Measurements from ENCODE around the gene PLCB4.
"Not testable (repeated sequence)": the region's sequence is repeated elsewhere in the genome, so short reads cannot be mapped to it uniquely, and the experiment has no call there.

PLCB4 gene

DNA sequence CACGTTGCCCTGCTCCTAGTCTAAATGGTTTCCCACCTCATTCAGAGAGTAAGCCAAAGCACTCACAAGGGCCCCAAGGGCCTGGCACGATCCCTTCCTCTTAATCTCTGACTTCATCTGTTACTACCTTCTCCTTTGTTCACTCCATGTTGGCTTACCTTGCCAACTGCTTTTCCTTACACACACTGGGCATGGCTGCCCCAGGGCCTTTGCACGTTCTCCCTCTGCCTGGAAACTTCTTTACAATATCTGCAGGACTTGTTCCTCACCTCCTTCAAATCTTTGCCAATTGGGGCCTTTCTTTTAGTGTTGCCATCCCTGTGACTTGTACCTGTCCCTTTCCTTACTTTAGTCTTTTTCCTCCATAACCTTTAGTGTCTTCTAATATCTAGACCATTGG is 73.9 kb downstream of the PLCB4 start:
- no peak for DNase-seq (ENCODE audit: low spot score)

DNA sequence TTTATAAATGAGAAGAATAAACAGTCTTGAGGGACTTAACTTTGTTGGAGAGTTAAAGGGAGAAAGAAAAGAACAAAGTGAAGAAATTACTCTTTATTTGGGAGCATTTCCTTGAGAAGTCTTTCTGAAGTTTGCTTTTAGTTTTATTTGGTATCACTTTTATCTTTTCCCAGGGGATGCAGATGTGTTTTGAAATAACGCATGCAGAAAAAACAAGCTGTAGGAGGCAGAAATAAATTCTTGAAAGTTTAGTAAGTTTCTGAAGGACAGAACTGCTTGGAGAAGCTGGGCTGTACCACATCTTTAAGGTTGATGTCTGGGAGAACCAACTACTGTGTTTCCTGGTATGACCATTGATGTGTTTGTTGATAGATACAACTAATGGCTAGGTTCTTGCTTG is 75.0 kb downstream of the PLCB4 start:
- no peak for DNase-seq (ENCODE audit: low spot score)

DNA sequence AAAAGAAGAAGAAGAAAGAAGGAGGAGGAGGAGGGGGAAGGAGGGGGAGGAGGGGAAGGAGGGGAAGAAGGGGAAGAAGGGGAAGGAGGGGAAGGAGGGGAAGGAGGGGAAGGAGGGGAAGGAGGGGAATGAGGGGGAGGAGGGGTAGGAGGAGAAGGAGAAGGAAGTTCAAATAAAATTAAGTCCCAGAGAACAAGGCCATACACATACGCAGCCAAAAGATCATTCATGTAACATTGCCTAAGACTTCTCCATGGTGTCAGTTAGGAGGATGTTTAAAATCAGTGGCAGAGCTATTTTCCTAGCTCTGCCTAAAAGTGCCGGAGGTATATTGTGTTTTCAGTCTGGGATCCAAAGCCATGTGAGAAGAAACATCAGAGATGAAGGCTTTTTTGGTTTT is 75.8 kb downstream of the PLCB4 start:
- no peak for DNase-seq (ENCODE audit: low spot score)

DNA sequence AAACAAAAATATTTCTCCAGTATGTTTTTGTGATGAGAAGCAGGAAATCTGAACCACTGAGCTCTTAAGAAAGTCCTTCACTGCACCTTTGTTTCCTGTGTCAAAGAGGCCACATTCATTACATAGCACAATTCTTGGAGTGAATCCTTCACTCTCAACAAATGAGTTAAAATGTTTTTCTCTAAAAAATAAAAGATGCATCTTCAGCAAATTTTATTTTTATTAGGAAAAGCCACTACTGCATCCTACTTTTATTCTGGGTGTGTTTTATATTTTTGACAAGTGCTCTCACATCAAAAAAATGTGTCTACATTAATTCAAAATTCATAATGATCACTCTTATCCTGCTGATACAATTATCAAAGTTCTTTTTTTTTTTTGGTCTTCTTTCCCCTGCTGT is 76.3 kb downstream of the PLCB4 start:
- no peak for DNase-seq (ENCODE audit: low spot score)

DNA sequence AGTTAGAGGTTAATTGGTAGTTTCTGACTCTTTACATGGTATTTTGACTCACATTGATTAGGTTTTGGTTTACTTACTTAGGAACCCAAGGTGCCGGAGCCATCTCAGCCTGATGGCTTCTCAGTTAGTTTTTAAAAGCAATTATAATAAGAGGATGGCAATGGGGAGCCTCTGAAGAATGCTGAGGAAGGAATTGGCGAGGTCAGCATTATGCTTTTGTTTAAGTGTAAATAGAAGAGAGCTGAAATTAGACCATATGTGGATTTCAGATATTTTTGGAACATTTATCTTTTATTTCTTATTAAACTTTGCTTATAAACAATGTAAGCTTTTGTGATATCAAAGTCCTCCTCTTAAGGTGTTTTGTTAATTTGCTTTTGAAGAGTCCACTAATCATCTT is 77.8 kb downstream of the PLCB4 start:
- DNase-seq (ENCODE audit: low spot score), result no peak

DNA sequence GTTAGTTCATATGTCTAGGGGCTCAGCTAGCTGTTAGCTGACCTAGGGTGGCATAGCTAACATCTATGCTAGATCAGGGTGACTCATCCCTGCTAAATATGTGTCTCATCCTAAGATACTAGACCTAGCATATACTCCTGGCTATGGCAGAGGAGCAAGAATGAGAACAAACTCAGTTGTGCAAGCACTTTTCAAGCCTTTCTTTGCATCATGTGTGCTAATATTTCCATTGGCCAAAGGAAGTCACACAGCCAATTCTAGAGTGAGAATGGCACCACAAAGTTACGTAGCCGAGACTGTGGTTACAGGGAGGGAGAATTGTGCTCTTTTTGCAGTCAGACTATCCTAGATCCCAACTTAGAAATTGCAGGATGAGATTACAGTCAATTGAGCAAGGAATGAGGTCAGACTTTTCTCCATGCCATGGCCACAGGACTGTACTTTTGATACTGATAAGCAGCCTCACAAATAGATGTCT is 78.7 kb downstream of the PLCB4 start:
- no peak for DNase-seq (ENCODE audit: low spot score)

DNA sequence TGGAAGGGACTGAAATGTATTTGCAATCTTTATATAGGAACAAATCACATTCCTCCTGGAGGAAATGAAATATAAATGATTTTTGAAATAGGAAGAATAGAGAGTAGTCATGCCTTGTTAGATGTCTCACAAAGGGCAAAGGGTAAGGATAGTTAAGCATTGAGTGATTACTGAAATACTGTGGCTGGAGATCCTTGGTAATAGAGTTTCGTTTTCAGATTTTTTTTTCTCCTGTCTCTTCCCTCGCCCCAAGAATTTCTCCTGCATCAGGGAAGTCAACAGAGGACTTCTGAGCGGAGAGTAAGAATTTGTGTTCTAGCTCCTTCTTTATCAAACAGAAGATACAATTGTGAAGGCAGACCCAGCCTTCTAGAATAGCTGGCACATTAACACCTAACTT is 79.4 kb downstream of the PLCB4 start:
- no peak for DNase-seq (ENCODE audit: low spot score)

DNA sequence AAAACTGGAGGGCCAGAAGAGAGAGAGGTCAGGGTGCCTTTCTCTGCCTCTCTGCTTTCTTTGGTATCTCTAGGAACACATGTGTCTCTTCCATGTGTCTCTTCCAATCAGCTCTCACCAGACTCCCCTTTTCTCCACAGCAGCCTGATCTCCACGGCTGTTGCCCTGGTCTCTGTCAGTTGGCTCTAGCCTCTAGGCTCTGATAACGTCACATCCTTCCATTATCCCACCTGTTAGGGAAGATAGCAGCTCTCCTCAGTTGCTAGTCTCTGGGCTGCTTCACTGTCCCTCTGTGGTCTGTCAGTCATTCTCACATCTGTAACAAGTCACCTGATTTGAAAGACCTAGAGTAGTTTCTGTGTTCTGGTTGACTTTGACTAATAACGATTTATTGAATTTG is 80.2 kb downstream of the PLCB4 start:
- no peak for DNase-seq (ENCODE audit: low spot score)

DNA sequence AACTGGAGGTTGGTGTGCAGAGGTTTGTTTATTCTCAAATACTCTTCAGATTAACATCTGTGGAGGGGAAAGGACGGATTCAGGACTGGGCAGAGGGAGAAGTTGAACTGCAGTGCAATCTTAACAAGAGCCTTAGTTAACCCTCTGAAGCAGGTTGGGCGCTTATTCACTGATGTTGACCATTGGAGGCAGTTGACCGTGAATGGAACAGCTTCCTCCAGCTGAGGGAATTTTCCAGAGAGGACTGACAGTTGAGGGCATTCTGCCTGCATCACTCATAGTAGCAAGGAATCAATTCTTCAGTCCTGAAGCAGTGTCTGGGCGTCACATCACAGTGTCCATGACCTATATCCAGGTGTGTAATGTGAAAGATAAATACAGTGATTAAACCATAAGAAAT is 80.9 kb downstream of the PLCB4 start:
- DNase-seq (ENCODE audit: low spot score), result no peak

DNA sequence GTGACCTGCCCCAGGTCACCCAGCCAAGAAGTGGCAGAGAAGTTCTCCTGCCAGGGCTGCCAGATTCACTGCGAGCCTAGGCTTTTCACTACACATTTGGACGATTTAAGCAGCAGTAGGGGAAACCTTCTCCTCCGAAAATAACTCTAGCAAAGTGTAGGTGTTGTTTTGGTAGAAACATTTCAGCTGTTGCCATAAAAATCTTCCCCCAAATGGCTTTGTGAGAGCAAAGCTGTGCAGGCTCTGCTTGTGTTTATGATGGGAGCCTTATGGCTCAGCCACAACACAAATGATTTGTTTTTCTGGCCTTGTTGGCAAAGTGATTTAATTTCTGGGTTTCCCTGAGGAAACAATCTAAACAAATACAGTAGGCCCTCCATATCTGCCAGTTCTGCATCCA is 81.8 kb downstream of the PLCB4 start:
- DNase-seq (ENCODE audit: low spot score), result no peak

DNA sequence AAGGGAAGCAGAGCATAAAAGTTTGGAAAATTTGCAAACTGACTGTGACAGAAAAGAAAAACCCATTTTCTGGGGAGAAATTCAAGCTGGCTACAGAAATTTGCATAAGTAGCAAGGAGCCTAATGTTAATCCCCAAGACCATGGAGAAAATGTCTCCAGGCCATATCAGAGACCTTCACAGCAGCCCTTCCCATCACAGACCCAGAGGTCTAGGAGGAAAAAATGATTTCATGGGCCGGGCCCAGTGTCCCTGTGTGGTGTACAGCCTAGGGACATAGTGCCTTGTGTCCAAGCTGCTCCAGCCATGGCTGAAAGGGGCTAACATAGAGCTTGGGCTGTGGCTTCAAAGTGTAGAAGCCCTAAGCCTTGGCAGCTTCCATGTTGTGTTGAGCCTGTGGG is 83.3 kb downstream of the PLCB4 start:
- DNase-seq (ENCODE audit: low spot score), result not testable (repeated sequence)

DNA sequence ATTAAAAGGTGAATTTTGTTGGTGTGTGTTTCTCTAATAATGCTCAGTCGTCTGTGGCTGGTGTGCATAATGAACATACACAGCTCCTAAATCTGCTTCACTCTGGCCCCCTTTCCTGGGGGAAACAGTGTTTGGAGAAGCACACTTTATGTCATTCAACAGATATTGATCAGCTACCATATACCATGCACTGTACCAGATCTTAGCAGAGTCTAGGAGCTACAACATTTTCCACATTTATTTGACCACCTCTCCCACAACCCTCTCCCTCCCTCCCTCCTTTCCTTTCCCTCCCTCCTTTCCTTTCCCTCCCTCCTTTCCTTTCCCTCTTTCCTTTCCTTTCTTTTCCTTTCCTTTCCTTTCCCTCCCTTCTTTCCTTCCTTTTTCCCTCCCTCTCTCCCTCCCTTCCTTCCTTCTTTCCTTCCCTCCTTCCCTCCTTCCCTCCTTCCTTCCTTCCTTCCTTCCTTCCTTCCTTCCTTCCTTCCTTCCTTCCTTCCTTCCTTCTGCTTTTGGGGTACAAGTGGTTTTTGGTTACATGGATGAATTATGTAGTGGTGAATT is 85.7 kb downstream of the PLCB4 start:
- DNase-seq (ENCODE audit: low spot score), result no peak

DNA sequence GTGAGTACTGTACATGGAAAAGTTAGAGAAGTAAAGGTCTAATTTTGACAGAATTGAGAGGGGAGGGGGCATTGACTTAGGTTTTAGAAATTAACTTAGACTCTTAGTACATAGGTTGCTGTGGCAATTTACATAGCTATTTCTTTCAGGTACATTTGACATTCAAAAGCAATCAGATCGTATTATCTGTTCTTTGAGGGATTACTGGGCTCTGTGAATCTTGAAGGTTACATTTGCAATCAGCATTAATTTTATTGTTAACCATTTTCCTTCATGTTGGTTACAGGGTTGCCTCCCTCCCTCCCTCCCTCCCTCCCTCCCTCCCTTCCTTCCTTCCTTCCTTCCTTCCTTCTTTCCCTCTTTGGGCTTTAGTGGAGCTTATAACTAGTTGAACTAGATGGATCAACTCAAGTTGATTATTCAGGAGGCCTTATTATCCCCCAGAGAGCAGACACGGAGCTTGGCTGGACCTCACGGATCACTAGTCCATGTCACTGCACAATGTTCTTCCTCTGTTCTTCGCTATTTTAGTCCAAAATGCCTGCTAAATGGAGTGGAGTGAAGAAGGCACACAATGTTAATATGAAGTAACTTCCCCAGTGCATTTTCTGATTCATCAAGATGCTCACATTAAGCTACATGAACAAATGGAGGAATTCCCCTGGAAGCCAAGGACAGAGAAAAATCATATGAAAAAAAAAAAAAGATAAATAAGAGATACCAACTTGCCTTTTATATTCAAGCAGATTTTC is 87.8 kb downstream of the PLCB4 start:
- DNase-seq (ENCODE audit: low spot score), result no peak

DNA sequence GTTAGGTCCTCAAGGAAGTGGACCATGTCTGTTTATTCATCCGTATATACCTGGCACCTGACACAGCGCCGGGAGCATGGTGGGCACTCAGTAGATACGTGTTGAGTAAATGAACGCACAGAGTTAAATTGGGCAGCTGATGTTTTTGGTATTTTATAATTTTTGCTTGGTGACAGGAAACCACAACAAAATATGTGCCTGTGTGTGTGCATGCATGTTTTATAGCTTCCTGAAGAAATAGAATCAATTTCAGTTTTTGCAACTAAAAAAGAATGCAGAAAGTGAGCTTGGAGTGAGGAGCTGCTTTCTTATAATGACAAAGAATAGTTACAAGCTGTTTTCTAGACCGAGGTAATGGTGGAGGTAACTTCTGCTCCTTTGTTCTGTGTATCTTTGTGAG is 91.4 kb downstream of the PLCB4 start:
- DNase-seq (ENCODE audit: low spot score), result no peak

DNA sequence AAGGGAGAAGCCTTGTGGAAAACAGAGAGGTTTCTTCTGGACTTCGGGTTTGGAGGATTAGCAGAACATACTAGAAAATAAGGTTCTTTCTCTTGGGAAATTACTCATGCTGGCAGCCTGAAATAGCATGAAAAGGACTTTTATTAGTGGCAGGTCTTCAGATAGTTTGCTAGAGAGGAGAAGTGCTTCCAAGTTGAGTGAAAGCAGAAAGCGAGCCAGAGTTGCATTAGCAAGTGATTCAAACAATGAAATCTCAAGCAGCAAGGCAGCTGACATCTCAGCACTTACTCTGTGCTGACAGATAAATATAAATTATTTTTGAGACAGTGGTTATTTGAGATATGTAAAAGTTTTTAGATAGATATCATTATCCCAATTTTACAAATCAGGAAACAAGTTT is 91.9 kb downstream of the PLCB4 start:
- DNase-seq (ENCODE audit: low spot score), result peak; percentile 19

DNA sequence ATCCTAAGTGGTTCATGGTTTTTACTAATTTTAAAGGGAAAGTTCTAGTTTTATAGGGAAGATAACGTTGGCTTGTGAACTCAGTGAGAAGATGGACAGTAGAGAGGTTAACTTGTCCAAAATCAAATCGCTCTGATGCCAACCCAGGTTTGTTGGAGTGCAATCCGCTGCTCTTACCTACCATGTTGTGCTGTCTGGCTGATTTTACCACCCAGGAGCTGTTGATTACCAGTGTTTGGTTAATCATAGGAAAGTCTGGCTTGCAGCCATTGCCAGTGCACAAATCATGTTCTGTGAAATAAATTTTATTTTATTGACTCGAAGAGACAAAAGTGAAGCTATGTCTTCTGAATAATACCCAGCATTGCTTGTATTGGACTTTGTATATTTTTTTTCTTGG is 92.4 kb downstream of the PLCB4 start:
- DNase-seq (ENCODE audit: low spot score), result no peak

DNA sequence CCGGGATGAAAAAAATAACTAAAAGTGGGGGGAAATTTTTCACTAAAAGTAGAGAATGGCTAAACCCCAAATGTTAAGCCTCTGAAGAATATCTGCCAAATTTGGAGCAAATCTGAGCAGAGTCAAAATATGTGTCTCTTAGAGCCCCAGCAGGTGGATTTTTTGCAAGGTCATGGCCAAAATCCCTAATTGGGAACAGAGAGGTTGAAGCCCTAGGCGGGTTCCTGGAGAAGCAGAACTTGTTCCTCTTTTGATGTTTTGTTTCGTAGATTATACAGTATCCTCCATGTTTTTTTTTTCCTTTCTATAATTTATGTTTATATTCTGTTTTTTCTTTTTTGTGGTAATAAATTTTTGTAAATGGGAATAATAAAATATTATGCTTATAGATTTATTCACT is 94.4 kb downstream of the PLCB4 start:
- no peak for DNase-seq (ENCODE audit: low spot score)

DNA sequence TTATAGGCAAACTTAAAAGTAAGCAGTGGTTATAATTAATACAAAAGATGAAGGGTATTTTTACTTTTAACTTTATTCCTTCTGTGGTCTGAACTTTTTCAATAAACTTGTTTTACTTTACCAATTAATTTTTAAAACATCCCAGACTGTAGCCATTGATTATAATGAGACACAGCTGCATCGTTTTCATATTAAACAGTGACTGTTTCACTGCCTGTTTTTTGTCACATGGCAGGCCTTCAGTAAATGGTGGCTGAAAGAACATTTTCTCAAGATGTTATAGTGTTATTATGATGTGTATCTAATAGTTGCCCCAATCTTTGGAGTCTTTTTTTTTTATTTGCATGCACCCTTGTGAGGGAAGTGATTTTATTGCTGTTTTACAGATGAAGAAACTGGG is 95.1 kb downstream of the PLCB4 start:
- DNase-seq (ENCODE audit: low spot score), result no peak

DNA sequence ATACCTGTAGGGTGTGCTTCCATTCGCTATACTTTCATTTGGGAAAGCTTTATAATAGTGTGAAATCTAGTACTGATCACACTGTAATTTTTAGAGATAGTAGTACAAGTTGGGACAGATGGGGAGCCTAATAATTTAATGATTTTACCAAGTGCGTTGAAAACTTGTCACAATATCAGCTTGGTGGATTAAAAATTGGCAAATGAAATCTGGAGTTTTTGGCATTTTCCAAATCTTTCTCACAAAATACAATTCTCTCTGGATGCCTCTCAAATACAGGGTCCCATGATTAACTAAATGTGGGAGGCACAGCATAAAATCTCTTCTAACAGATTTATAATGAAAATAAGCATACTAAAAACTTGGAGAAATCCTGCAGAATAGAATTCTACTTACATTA is 96.4 kb downstream of the PLCB4 start:
- no peak for DNase-seq (ENCODE audit: low spot score)

DNA sequence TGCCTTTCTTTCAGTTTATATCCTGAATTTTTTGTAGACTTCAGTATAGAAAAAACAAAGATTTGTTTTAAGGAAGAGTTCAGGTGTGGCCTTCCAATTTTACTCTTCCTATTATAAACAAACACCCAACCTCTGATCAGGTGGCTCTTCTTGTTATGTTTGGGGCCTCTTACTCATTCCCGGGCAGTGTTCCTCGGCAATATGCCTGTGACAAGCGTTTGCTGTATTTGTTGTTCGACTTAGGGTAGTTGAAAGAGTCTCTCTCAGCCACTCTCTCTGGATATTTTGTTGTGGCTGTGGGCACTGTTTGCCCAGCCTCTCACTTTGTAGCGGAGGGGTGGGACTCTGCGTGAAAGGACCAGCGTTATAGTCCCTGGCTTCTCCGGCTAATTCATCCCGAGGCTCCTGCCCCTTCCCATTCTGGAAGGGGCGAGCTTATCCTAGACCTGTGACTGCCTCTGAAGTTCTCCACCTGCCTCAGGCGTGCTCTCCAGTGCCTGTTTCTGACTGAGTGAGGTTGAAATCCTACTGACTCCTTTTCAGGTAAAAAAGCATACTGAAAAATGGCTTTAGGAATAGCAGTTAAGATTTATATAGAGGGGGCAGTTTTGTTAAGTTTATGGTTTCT is 97.4 kb downstream of the PLCB4 start:
- no peak for DNase-seq (ENCODE audit: low spot score)

DNA sequence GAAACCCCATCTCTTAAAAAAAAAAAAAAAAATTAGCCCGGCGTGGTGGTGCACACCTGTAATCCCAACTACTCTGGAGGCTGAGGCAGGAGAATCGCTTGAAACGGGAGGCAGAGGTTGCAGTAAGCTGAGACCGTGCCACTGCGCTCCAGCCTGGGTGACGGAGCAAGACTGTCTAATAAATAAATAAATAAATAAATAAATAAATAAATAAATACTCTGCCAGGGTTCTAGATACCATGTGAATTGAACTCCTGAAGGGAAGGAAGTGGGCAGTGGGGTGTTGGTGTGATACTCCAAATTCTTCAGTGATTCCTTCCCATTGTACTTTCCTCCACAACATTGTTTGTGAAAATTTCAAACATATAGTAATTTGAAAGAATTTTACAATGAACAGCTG is 100.5 kb downstream of the PLCB4 start:
- DNase-seq (ENCODE audit: low spot score), result no peak

DNA sequence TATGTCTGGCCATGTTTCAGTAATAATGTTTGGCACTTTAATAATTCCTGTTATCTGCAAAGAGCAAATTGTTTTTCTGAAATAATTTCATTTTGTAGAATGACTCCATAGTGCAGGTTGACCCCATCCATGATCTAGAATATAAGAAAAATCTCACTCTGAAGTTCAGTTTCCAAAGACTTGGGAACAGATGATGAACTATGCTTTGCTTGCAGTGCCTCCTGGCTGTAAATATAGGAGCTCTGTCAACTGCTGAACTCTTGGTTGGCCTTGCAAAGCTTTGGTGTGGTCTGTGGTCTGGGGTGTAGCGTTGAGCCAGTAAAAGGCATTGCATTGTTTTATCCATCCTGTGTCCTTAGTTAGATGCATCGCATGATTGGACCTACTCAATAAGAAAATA is 104.0 kb downstream of the PLCB4 start:
- no peak for DNase-seq (ENCODE audit: low spot score)

DNA sequence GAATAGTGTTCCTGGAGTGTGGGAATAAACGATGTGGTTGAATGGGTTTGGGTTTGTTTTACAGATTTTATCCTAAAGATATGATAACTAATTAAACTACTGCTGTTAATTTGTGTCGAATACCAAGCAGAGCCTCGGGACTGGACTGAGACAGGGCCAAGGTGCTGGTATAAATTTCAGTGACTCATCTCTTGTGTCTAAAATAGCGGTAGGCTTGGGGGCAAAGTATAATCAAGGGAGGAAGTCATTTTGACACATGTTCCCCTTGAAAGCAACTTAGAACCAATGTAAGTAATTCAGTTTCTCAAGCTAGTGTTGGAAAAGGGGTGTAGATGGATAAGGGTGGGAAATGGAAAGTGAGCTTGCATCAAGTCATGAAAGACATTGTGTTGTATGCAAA is 108.4 kb downstream of the PLCB4 start:
- no peak for DNase-seq (ENCODE audit: low spot score)

Measured in pons (tissue), 1 donor.